Measurements from ENCODE around the gene TPP1. TPM values are rescaled to one million over a fixed set of nuclear protein-coding genes. Genes with fewer than 3 reads are reported as not detected.

TPP1 gene
- polyA plus RNA-seq, 2 of the 4 experiments (the other 2 are of a cell fraction), result 41.6 to 53.2 TPM

- no peak overlapping the region for H3K4me2 ChIP-seq
- WGBS (ENCODE audit: missing lambda C conversion rate), result 66% methylated on average over 10 of the region's 12 CpGs
- POLR2A ChIA-PET, result no interaction called here
- CTCF ChIA-PET, result no interaction called here
- DNase-seq (ENCODE audit: low read depth in 1 of 2, low spot score in 1 of 2) (no peak), ATAC-seq (no peak), FAIRE-seq (no peak)
- H3K27ac ChIP-seq, result no peak overlapping the region
- no peak for TF ChIP-seq ZNF302 (CRISPR knock-in tag; IDR thresholded peaks at IDR 0.05)
- TF ChIP-seq CHD4 (IDR thresholded peaks at IDR 0.05; ENCODE audit: borderline replicate concordance), result no peak
- TF ChIP-seq POLR2AphosphoS2 (conservative IDR thresholded peaks at IDR 0.05; ENCODE audit: low read length), result no peak
- no peaks in the 10 kb centered on the region for H3K9me3 ChIP-seq
- no peaks in the 10 kb centered on the region for H3K4me1 ChIP-seq
- H3K4me3 ChIP-seq, result no peak overlapping the region
These were observed 26.8 kb upstream of the TPP1 start for GRCh38 chr11:6646071-6646470.

- no peak for TF ChIP-seq SMC3 (IDR thresholded peaks at IDR 0.05)
- no peak for TF ChIP-seq ELK1 (IDR thresholded peaks at IDR 0.05; ENCODE audit: low read depth, low read length)
- TF ChIP-seq, protein P1, sequence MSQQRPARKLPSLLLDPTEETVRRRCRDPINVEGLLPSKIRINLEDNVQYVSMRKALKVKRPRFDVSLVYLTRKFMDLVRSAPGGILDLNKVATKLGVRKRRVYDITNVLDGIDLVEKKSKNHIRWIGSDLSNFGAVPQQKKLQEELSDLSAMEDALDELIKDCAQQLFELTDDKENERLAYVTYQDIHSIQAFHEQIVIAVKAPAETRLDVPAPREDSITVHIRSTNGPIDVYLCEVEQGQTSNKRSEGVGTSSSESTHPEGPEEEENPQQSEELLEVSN (IDR thresholded peaks at IDR 0.05; ENCODE audit: borderline replicate concordance, low read depth), result no peak
- TF ChIP-seq RARB (CRISPR knock-in tag; IDR thresholded peaks at IDR 0.05), result no peak
- TF ChIP-seq, protein P2, sequence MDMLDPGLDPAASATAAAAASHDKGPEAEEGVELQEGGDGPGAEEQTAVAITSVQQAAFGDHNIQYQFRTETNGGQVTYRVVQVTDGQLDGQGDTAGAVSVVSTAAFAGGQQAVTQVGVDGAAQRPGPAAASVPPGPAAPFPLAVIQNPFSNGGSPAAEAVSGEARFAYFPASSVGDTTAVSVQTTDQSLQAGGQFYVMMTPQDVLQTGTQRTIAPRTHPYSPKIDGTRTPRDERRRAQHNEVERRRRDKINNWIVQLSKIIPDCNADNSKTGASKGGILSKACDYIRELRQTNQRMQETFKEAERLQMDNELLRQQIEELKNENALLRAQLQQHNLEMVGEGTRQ (IDR thresholded peaks at IDR 0.05), result no peak
- TF ChIP-seq FOSB (CRISPR knock-in tag; IDR thresholded peaks at IDR 0.05), result no peak
- TF ChIP-seq RAD21 (conservative IDR thresholded peaks at IDR 0.05 in 1 of 2, IDR thresholded peaks at IDR 0.05 in 1 of 2), result no peak
- TF ChIP-seq NFE2L2 (conservative IDR thresholded peaks at IDR 0.05; ENCODE audit: low read length), result no peak
- TF ChIP-seq POLR2AphosphoS2 (conservative IDR thresholded peaks at IDR 0.05; ENCODE audit: low read length), result no peak
- TF ChIP-seq ZFP36 (IDR thresholded peaks at IDR 0.05; ENCODE audit: borderline replicate concordance, partially characterized antibody), result no peak
- TF ChIP-seq CBX8 (IDR thresholded peaks at IDR 0.05), result no peak
- TF ChIP-seq RNF2 (IDR thresholded peaks at IDR 0.05; ENCODE audit: borderline replicate concordance, low read depth), result no peak
- no peak for TF ChIP-seq PHF8 (IDR thresholded peaks at IDR 0.05; ENCODE audit: borderline replicate concordance, low read depth)
- TF ChIP-seq MYC (IDR thresholded peaks at IDR 0.05; ENCODE audit: borderline replicate concordance, low read length), result no peak
- no peak for TF ChIP-seq FOSL2 (IDR thresholded peaks at IDR 0.05)
- no peak for TF ChIP-seq FOSL2 (CRISPR knock-in tag; IDR thresholded peaks at IDR 0.05)
- ATAC-seq (no peak), DNase-seq (ENCODE audit: low read depth in 1 of 2, low spot score in 1 of 2) (no peak), FAIRE-seq (no peak)
- H3K4me2 ChIP-seq, result no peak overlapping the region
- H3K9me3 ChIP-seq, result no peaks in the 10 kb centered on the region
- ChIA-PET CTCF (interaction anchor here (1.0 to 1.7 kb wide), 2 partner anchors 11 to 40 kb away, joined by 3 to 4 read pairs; partner anchors contain the start of gene MRPL17), POLR2A (no interaction called here)
- H3K4me3 ChIP-seq, result no peak overlapping the region
- H3K27ac ChIP-seq, result no peak overlapping the region
- H3K4me1 ChIP-seq, result no peaks in the 10 kb centered on the region
- WGBS (ENCODE audit: missing lambda C conversion rate), result 43% methylated on average over 7 of the region's 7 CpGs
These were observed 23.7 kb upstream of the TPP1 start for GRCh38 chr11:6642957-6643356.

DNA sequence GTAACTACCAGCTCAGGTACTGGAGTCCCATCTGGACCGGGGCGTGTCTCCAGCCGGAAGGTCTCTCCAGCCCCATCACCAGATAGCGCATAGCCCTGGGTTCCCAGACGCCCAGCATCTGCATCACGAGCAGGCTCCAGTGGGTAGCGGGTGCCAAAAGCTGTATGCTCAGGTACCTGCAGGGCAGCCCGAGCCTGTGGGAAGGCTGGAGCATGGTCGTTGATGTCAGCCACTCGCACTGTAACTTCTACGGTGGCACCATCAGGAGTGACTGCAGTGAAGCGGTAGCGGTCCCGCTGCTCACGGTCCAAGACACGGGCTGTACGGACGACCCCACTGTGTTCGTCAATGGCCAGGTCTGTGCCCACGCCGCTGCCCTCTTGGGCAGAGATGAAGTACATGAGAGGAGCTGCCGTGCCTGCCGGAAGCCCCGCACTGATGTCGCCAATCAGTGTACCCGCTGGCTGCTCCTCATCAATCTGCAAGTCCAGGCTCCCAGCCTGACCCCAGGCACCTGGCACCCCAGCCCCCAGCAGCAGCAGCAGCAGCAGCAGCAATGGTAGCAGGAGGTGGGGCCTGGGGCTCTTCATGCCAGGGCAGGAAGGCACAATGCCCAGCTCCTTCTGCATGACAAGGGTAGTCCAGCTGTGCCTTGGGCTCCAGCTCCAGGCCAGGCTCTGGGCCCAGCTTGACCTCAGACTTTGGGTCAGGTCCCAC is 21.9 kb upstream of the TPP1 start:
- POLR2A ChIA-PET, result no interaction called here

More for the DNA sequence above, 21.9 kb upstream of the TPP1 start:
- H3K4me2 ChIP-seq, result no peak overlapping the region
- CTCF ChIA-PET, result interaction anchor here (1.3 to 1.4 kb wide), 2 partner anchors 10 to 21 kb away, joined by 3 to 5 read pairs; no protein-coding TSS in a partner anchor
- H3K27ac ChIP-seq, result no peak overlapping the region
- TF ChIP-seq POLR2AphosphoS2 (conservative IDR thresholded peaks at IDR 0.05; ENCODE audit: low read length) (no peak), MAX (IDR thresholded peaks at IDR 0.05) (no peak), KDM5A (IDR thresholded peaks at IDR 0.05) (no peak), ATOH8 (CRISPR knock-in tag; IDR thresholded peaks at IDR 0.05; ENCODE audit: low read depth) (no peak), PBX3 (IDR thresholded peaks at IDR 0.05) (no peak), JUNB (IDR thresholded peaks at IDR 0.05) (no peak)
- no peak for ATAC-seq
- FAIRE-seq, result no peak
- H3K4me1 ChIP-seq, result no peaks in the 10 kb centered on the region
- 71% methylated on average over 26 of the region's 26 CpGs for WGBS (ENCODE audit: missing lambda C conversion rate)
- H3K9me3 ChIP-seq, result no peaks in the 10 kb centered on the region
- no peak overlapping the region for H3K4me3 ChIP-seq
- no peak for DNase-seq (ENCODE audit: low read depth in 1 of 2, low spot score in 1 of 2)
